Measurements from ENCODE around the gene POLR2F. TPM values are rescaled to one million over a fixed set of nuclear protein-coding genes. Genes with fewer than 3 reads are reported as not detected.

The POLR2F gene
- total RNA-seq, 1 experiment from 2014 or later = 138 TPM

DNA sequence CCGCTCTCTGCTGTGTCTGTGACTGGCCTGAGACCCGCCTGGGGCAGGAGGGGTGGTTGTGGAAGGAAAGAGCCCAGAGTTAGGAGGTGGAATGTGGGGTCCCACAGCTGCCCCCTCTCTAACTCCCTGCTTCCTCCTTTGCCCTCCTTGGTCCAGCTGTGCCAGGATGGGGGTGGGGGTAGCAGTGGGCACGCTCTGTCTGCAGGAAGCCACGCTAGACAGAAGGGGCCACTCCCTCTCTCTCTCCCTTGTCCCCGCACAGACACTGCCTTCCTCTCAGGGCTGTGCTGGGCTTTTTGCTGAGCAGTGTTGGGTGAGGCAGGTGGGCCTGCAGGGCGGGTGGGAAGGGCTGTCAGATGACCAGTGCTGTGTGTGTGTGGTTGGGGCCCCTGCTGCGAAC is 32.9 kb downstream of the POLR2F start (continued):
- TF ChIP-seq ATF1 (CRISPR knock-in tag; IDR thresholded peaks at IDR 0.05) (no peak), OVOL2 (CRISPR knock-in tag; IDR thresholded peaks at IDR 0.05; ENCODE audit: borderline replicate concordance) (no peak), ZNF317 (CRISPR knock-in tag; IDR thresholded peaks at IDR 0.05; ENCODE audit: borderline replicate concordance, low read depth) (no peak), IRF2 (CRISPR knock-in tag; IDR thresholded peaks at IDR 0.05; ENCODE audit: borderline replicate concordance, low read depth) (no peak), SMAD4 (CRISPR knock-in tag; IDR thresholded peaks at IDR 0.05) (no peak), CREM (CRISPR knock-in tag; IDR thresholded peaks at IDR 0.05) (no peak), TEAD4 (CRISPR knock-in tag; IDR thresholded peaks at IDR 0.05) (no peak), NR1H2 (CRISPR knock-in tag; IDR thresholded peaks at IDR 0.05) (no peak), ZNF138 (CRISPR knock-in tag; conservative IDR thresholded peaks at IDR 0.05) (no peak)
- TF ChIP-seq, protein P1, sequence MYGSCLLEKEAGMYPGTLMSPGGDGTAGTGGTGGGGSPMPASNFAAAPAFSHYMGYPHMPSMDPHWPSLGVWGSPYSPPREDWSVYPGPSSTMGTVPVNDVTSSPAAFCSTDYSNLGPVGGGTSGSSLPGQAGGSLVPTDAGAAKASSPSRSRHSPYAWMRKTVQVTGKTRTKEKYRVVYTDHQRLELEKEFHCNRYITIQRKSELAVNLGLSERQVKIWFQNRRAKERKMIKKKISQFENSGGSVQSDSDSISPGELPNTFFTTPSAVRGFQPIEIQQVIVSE (CRISPR knock-in tag; IDR thresholded peaks at IDR 0.05; ENCODE audit: borderline replicate concordance) = no peak
- TF ChIP-seq, protein P2, sequence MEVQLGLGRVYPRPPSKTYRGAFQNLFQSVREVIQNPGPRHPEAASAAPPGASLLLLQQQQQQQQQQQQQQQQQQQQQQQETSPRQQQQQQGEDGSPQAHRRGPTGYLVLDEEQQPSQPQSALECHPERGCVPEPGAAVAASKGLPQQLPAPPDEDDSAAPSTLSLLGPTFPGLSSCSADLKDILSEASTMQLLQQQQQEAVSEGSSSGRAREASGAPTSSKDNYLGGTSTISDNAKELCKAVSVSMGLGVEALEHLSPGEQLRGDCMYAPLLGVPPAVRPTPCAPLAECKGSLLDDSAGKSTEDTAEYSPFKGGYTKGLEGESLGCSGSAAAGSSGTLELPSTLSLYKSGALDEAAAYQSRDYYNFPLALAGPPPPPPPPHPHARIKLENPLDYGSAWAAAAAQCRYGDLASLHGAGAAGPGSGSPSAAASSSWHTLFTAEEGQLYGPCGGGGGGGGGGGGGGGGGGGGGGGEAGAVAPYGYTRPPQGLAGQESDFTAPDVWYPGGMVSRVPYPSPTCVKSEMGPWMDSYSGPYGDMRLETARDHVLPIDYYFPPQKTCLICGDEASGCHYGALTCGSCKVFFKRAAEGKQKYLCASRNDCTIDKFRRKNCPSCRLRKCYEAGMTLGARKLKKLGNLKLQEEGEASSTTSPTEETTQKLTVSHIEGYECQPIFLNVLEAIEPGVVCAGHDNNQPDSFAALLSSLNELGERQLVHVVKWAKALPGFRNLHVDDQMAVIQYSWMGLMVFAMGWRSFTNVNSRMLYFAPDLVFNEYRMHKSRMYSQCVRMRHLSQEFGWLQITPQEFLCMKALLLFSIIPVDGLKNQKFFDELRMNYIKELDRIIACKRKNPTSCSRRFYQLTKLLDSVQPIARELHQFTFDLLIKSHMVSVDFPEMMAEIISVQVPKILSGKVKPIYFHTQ (CRISPR knock-in tag; IDR thresholded peaks at IDR 0.05) = no peak

DNA sequence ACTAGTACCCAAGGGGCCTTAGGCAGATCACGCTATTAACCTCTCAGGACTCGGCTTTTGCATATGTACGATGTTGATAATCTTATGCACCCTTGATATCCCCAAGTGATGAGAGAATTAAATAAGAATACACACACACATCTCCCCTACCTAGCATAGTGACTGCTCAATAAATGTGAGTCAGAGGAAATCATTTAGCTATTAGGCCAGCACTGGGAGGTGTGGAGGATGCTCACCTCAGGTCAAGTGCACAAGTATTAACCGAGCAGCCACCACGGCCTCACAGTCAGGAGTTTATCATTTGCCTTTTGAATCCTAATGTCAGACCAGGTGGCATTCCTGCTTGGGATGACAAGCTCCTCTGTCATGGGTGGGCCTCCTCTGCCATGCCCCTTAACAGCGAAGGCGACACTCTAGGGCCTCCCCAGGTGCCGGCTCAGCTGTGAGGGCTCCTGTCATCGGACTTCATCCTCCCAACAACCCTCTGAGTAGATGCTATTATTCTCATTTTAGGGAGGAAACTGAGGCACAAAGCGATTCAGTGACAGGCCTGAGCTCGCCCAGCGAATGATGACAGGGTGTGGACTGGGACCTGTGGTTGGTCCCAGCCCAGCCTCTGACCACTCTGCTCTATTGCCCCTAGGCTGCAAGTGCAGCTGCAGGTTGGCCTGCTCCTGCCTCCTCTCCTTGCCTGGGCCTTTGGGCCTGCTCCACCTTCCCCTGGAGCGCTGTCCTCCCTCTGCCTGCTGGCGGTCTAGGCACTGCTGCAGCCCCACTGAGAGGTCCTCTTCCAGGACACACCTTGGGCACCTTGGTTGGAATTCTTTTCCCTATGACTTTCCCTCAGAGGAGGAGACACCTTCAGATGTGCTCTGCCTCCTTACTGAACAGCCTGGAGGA is 35.9 kb downstream of the POLR2F start:
- Mint-ChIP-seq H3K27ac (no peak overlapping the region), H3K27me3 (ENCODE audit: low read depth) (peaks cover 3% of the 10 kb centered on the region; the same call in 1 of the 2 replicates), H3K36me3 (no peaks in the 10 kb centered on the region), H3K4me3 (no peak overlapping the region), H3K9me3 (no peaks in the 10 kb centered on the region), H3K4me1 (peaks cover 11% of the 10 kb centered on the region)
- ATAC-seq = no peak
- DNase-seq (ENCODE audit: low spot score) = no peak
- ChIA-PET CTCF (interaction anchor here (1.5 kb wide), 1 partner anchor 9 kb away, joined by 3 read pairs; no protein-coding TSS in a partner anchor), POLR2A (no interaction called here)
- TF ChIP-seq ESRRA (CRISPR knock-in tag; IDR thresholded peaks at IDR 0.05; ENCODE audit: borderline replicate concordance) (no peak), IRF2 (CRISPR knock-in tag; IDR thresholded peaks at IDR 0.05; ENCODE audit: borderline replicate concordance, low read depth) (no peak), NR2C2 (CRISPR knock-in tag; IDR thresholded peaks at IDR 0.05) (no peak), FOXJ3 (CRISPR knock-in tag; IDR thresholded peaks at IDR 0.05; ENCODE audit: borderline replicate concordance) (no peak), ATF1 (CRISPR knock-in tag; IDR thresholded peaks at IDR 0.05) (no peak), CBFB (CRISPR knock-in tag; IDR thresholded peaks at IDR 0.05; ENCODE audit: low read depth) (no peak), NFATC4 (CRISPR knock-in tag; IDR thresholded peaks at IDR 0.05) (no peak), ZNF416 (CRISPR knock-in tag; IDR thresholded peaks at IDR 0.05) (no peak), ZNF396 (CRISPR knock-in tag; IDR thresholded peaks at IDR 0.05; ENCODE audit: borderline replicate concordance) (no peak), ETV6 (CRISPR knock-in tag; IDR thresholded peaks at IDR 0.05) (no peak)
- TF ChIP-seq, protein P3, sequence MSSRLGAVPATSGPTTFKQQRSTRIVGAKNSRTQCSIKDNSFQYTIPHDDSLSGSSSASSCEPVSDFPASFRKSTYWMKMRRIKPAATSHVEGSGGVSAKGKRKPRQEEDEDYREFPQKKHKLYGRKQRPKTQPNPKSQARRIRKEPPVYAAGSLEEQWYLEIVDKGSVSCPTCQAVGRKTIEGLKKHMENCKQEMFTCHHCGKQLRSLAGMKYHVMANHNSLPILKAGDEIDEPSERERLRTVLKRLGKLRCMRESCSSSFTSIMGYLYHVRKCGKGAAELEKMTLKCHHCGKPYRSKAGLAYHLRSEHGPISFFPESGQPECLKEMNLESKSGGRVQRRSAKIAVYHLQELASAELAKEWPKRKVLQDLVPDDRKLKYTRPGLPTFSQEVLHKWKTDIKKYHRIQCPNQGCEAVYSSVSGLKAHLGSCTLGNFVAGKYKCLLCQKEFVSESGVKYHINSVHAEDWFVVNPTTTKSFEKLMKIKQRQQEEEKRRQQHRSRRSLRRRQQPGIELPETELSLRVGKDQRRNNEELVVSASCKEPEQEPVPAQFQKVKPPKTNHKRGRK (CRISPR knock-in tag; IDR thresholded peaks at IDR 0.05; ENCODE audit: borderline replicate concordance) = no peak
- TF ChIP-seq, protein P1 (CRISPR knock-in tag; IDR thresholded peaks at IDR 0.05; ENCODE audit: borderline replicate concordance) = no peak
- TF ChIP-seq, protein P4, sequence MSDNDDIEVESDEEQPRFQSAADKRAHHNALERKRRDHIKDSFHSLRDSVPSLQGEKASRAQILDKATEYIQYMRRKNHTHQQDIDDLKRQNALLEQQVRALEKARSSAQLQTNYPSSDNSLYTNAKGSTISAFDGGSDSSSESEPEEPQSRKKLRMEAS (CRISPR knock-in tag; IDR thresholded peaks at IDR 0.05) = no peak
- TF ChIP-seq, protein P5, sequence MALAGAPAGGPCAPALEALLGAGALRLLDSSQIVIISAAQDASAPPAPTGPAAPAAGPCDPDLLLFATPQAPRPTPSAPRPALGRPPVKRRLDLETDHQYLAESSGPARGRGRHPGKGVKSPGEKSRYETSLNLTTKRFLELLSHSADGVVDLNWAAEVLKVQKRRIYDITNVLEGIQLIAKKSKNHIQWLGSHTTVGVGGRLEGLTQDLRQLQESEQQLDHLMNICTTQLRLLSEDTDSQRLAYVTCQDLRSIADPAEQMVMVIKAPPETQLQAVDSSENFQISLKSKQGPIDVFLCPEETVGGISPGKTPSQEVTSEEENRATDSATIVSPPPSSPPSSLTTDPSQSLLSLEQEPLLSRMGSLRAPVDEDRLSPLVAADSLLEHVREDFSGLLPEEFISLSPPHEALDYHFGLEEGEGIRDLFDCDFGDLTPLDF (CRISPR knock-in tag; IDR thresholded peaks at IDR 0.05) = no peak
- TF ChIP-seq, protein P6, sequence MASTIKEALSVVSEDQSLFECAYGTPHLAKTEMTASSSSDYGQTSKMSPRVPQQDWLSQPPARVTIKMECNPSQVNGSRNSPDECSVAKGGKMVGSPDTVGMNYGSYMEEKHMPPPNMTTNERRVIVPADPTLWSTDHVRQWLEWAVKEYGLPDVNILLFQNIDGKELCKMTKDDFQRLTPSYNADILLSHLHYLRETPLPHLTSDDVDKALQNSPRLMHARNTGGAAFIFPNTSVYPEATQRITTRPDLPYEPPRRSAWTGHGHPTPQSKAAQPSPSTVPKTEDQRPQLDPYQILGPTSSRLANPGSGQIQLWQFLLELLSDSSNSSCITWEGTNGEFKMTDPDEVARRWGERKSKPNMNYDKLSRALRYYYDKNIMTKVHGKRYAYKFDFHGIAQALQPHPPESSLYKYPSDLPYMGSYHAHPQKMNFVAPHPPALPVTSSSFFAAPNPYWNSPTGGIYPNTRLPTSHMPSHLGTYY (CRISPR knock-in tag; IDR thresholded peaks at IDR 0.05) = no peak
- TF ChIP-seq, protein P7, sequence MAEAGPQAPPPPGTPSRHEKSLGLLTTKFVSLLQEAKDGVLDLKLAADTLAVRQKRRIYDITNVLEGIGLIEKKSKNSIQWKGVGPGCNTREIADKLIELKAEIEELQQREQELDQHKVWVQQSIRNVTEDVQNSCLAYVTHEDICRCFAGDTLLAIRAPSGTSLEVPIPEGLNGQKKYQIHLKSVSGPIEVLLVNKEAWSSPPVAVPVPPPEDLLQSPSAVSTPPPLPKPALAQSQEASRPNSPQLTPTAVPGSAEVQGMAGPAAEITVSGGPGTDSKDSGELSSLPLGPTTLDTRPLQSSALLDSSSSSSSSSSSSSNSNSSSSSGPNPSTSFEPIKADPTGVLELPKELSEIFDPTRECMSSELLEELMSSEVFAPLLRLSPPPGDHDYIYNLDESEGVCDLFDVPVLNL (CRISPR knock-in tag; IDR thresholded peaks at IDR 0.05; ENCODE audit: borderline replicate concordance, low read depth) = no peak

All from WTC11 (cell line).